GM12878 (cell line): ENCODE results near the gene KRI1. TPM values are rescaled to one million over a fixed set of nuclear protein-coding genes. Genes with fewer than 3 reads are reported as not detected.

ENCODE experiments used
- CBFB ChIP-seq: IDR thresholded peaks from 2 replicates; pipeline ENCODE4 v1.6.1; 2016; ENCODE audit warnings: antibody characterized with exemption, low read depth
- CBX3 ChIP-seq: fragments of 200-600 bp; sonication (generic); IDR thresholded peaks from 2 replicates; pipeline ENCODE4 v1.6.1; 2016; ENCODE audit warnings: low read depth, borderline replicate concordance
- CBX5 ChIP-seq: sonication (generic); IDR thresholded peaks from 2 replicates; pipeline ENCODE4 v1.6.1; 2016; ENCODE audit warnings: low read depth, moderate library complexity, mild to moderate bottlenecking, inconsistent platforms
- CHD2 ChIP-seq: IDR thresholded peaks from 2 replicates; pipeline ENCODE4 v1.6.1; 2011; ENCODE audit warnings: low read depth, low read length, improper control_type of control experiment, borderline replicate concordance
- CREB1 ChIP-seq: IDR thresholded peaks from 2 replicates; pipeline ENCODE4 v1.6.1; 2012; ENCODE audit warnings: low read depth, mild to moderate bottlenecking, inconsistent platforms
- CREM ChIP-seq: IDR thresholded peaks from 2 replicates; pipeline ENCODE4 v1.6.1; 2014; ENCODE audit warnings: antibody characterized with exemption, low read depth
- EED ChIP-seq: sonication (generic); IDR thresholded peaks from 2 replicates; pipeline ENCODE4 v1.6.1; 2016; ENCODE audit warnings: antibody characterized with exemption, low read depth
- HDGF ChIP-seq: fragments of 450-650 bp; IDR thresholded peaks from 2 replicates; pipeline ENCODE4 v1.6.1; 2016; ENCODE audit warnings: antibody characterized with exemption
- KLF5 ChIP-seq: fragments of 450-650 bp; IDR thresholded peaks from 2 replicates; pipeline ENCODE4 v1.6.1; 2014; ENCODE audit warnings: mild to moderate bottlenecking; ENCODE audit not compliant: partially characterized antibody
- MTA3 ChIP-seq: IDR thresholded peaks from 2 replicates; pipeline ENCODE4 v1.6.1; 2012; ENCODE audit warnings: low read length, inconsistent platforms, borderline replicate concordance
- NFYB ChIP-seq: IDR thresholded peaks from 2 replicates; pipeline ENCODE4 v1.6.1; 2011; ENCODE audit warnings: low read depth, mild to moderate bottlenecking, low read length, improper control_type of control experiment, moderate library complexity; ENCODE audit not compliant: insufficient read depth
- NR2C1 ChIP-seq: fragments of 450-650 bp; IDR thresholded peaks from 2 replicates; pipeline ENCODE4 v1.6.1; 2017; ENCODE audit warnings: antibody characterized with exemption, mild to moderate bottlenecking, moderate library complexity
- POU2F2 ChIP-seq: IDR thresholded peaks from 3 replicates; pipeline ENCODE4 v1.6.1; 2011; ENCODE audit warnings: low read depth, mild to moderate bottlenecking, low read length, borderline replicate concordance
- SIN3A ChIP-seq: IDR thresholded peaks from 2 replicates; pipeline ENCODE4 v1.6.1; 2012; ENCODE audit warnings: low read depth, low read length, improper control_type of control experiment
- SREBF2 ChIP-seq: IDR thresholded peaks from 2 replicates; pipeline ENCODE4 v1.6.1; 2012; ENCODE audit warnings: mild to moderate bottlenecking, low read length
- STAT1 ChIP-seq: fragments of 450-650 bp; conservative IDR thresholded peaks from 2 replicates; pipeline ENCODE4 v1.6.1; 2014; ENCODE audit warnings: antibody characterized with exemption, mild to moderate bottlenecking
- STAT3 ChIP-seq: IDR thresholded peaks from 2 replicates; pipeline ENCODE4 v1.6.1; 2011; ENCODE audit warnings: low read depth, low read length, improper control_type of control experiment
- TCF7 ChIP-seq: IDR thresholded peaks from 2 replicates; pipeline ENCODE4 v1.6.1; 2014; ENCODE audit warnings: antibody characterized with exemption, borderline replicate concordance
- polyA plus RNA-seq, 11 experiments: library from polyadenylated mRNA; depleted of rRNA in 4 of 11; unstranded in 6 of 11; stranded (reverse) in 5 of 11; fragments of >200 nt; fragmentation: Nextera tagmentation in 4 of 11; fragmentation: Illumina TruSeq in 1 of 11; extraction: Ambion mirVana in 4 of 11; extraction: Trizol in 1 of 11; gene quantifications; 1 replicate in 1 of 11; 2 replicates in 10 of 11; pipeline versions ENCODE4 v1.2.1 to v1.2.3, GENCODE V29; 2011 to 2016; ENCODE audit warnings: inconsistent platforms in 2 of 11, missing spikeins in 2 of 11, low read depth in 1 of 11
- total RNA-seq, 4 experiments: library from RNA; depleted of rRNA in 3 of 4; stranded (reverse); fragments of >200 nt in 3 of 4; fragmentation: Illumina TruSeq in 1 of 4; extraction: Trizol in 1 of 4; gene quantifications; 2 replicates each; pipeline versions ENCODE4 v1.2.1 to v1.2.3, GENCODE V29; 2013 to 2021
- TF ChIP-seq, protein P1 (sequence below): fragments of 450-650 bp; formaldehyde crosslinking; IDR thresholded peaks from 2 replicates; pipeline ENCODE4 v1.4.0; 2020; ENCODE audit warnings: mild to moderate bottlenecking, moderate library complexity
- TF ChIP-seq, protein P2 (sequence below), 3 experiments: IDR thresholded peaks in 2 of 3; conservative IDR thresholded peaks in 1 of 3; 2 replicates each; pipeline ENCODE4 v1.5.1; 2011; ENCODE audit warnings: low read depth in 3 of 3, low read length in 3 of 3, mild to moderate bottlenecking in 3 of 3, control low read depth in 2 of 3, moderate library complexity in 2 of 3, inconsistent platforms in 1 of 3, mixed read lengths in 1 of 3; ENCODE audit not compliant: control insufficient read depth in 2 of 3, insufficient read depth in 1 of 3; ENCODE audit errors: extremely low read depth in 1 of 3
- TF ChIP-seq, protein P3 (sequence below): fragments of 450-650 bp; conservative IDR thresholded peaks from 2 replicates; pipeline ENCODE4 v1.6.1; 2017; ENCODE audit warnings: mild to moderate bottlenecking, moderate library complexity
- TF ChIP-seq, protein P4 (sequence below): fragments of 450-650 bp; IDR thresholded peaks from 2 replicates; pipeline ENCODE4 v1.6.1; 2017; ENCODE audit warnings: low read depth, mild to moderate bottlenecking, moderate library complexity

KRI1 gene
- total and polyA plus RNA-seq, 10 of the 15 experiments (the other 5 are each of a cell fraction or from before 2014, with no cell fraction given): 0.98 to 42.5 (median 24.7) TPM

DNA sequence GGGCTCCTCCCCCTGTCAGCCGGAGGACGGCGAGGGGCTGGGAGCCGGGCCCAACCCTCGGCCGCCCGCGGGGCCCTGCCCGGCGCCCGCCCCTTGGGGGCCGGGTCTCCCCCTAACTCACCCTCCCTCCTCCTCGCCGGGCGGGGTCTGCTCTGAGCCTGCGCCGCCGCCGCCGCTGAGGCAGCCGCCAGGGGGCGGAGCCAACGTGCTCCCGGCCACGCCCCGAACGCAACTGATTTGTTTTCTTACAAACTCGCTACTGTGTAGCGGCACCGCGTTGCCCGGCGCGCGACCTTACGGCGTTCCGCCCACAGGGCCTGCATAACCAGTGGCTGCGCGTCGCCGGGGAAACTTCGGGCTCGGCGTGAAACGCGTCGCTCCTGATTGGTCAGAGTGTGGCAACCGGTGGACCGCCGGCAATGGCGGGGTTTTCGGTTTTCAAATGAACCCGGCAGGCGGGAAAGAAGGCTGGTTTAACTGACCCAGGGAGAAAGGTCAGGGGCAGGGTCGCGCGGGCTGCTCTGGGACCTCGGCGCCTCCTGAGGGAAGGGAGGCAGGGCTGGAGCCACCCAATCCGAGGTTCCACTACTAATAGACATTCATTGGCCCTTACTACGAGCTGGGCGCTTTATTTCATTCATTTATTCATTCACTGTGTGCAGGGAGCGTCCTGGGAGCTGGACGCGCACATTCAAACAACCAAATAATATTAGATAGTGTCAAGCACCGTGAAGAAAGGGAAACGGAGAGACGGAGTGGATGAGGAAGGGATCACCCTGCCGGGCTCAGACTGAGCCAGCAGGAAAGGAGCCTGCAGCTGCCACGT is 3.2 kb upstream of the KRI1 start, which contains the start of gene CDKN2D (continued):
- TF ChIP-seq CREM (peak; percentile 82), STAT3 (no peak), SIN3A (peak; percentile 99), CHD2 (peak; percentile 95), NFYB (peak; percentile 91), MTA3 (no peak), CBX3 (no peak), STAT1 (peak; percentile 70; the same call in 1 of the 2 replicates), CBFB (peak; percentile 68; the same call in 1 of the 2 replicates), CBX5 (no peak), CREB1 (peak; percentile 90), KLF5 (peak; percentile 55), SREBF2 (no peak), POU2F2 (peak; percentile 54; the same call in 2 of the 3 replicates), HDGF (peak; percentile 95), EED (no peak), NR2C1 (peak; percentile 93), TCF7 (no peak)
- TF ChIP-seq, protein P1, sequence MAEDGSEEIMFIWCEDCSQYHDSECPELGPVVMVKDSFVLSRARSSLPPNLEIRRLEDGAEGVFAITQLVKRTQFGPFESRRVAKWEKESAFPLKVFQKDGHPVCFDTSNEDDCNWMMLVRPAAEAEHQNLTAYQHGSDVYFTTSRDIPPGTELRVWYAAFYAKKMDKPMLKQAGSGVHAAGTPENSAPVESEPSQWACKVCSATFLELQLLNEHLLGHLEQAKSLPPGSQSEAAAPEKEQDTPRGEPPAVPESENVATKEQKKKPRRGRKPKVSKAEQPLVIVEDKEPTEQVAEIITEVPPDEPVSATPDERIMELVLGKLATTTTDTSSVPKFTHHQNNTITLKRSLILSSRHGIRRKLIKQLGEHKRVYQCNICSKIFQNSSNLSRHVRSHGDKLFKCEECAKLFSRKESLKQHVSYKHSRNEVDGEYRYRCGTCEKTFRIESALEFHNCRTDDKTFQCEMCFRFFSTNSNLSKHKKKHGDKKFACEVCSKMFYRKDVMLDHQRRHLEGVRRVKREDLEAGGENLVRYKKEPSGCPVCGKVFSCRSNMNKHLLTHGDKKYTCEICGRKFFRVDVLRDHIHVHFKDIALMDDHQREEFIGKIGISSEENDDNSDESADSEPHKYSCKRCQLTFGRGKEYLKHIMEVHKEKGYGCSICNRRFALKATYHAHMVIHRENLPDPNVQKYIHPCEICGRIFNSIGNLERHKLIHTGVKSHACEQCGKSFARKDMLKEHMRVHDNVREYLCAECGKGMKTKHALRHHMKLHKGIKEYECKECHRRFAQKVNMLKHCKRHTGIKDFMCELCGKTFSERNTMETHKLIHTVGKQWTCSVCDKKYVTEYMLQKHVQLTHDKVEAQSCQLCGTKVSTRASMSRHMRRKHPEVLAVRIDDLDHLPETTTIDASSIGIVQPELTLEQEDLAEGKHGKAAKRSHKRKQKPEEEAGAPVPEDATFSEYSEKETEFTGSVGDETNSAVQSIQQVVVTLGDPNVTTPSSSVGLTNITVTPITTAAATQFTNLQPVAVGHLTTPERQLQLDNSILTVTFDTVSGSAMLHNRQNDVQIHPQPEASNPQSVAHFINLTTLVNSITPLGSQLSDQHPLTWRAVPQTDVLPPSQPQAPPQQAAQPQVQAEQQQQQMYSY (CRISPR knock-in tag): no peak
- TF ChIP-seq, protein P2, sequence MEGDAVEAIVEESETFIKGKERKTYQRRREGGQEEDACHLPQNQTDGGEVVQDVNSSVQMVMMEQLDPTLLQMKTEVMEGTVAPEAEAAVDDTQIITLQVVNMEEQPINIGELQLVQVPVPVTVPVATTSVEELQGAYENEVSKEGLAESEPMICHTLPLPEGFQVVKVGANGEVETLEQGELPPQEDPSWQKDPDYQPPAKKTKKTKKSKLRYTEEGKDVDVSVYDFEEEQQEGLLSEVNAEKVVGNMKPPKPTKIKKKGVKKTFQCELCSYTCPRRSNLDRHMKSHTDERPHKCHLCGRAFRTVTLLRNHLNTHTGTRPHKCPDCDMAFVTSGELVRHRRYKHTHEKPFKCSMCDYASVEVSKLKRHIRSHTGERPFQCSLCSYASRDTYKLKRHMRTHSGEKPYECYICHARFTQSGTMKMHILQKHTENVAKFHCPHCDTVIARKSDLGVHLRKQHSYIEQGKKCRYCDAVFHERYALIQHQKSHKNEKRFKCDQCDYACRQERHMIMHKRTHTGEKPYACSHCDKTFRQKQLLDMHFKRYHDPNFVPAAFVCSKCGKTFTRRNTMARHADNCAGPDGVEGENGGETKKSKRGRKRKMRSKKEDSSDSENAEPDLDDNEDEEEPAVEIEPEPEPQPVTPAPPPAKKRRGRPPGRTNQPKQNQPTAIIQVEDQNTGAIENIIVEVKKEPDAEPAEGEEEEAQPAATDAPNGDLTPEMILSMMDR (IDR thresholded peaks at IDR 0.05 in 2 of 3, conservative IDR thresholded peaks at IDR 0.05 in 1 of 3; ENCODE audit: control insufficient read depth in 2 of 3, extremely low read depth in 1 of 3, insufficient read depth in 1 of 3, low read depth in 3 of 3, low read length in 3 of 3): no peak
- TF ChIP-seq, protein P3, sequence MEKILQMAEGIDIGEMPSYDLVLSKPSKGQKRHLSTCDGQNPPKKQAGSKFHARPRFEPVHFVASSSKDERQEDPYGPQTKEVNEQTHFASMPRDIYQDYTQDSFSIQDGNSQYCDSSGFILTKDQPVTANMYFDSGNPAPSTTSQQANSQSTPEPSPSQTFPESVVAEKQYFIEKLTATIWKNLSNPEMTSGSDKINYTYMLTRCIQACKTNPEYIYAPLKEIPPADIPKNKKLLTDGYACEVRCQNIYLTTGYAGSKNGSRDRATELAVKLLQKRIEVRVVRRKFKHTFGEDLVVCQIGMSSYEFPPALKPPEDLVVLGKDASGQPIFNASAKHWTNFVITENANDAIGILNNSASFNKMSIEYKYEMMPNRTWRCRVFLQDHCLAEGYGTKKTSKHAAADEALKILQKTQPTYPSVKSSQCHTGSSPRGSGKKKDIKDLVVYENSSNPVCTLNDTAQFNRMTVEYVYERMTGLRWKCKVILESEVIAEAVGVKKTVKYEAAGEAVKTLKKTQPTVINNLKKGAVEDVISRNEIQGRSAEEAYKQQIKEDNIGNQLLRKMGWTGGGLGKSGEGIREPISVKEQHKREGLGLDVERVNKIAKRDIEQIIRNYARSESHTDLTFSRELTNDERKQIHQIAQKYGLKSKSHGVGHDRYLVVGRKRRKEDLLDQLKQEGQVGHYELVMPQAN: peak; percentile 100
- TF ChIP-seq, protein P4, sequence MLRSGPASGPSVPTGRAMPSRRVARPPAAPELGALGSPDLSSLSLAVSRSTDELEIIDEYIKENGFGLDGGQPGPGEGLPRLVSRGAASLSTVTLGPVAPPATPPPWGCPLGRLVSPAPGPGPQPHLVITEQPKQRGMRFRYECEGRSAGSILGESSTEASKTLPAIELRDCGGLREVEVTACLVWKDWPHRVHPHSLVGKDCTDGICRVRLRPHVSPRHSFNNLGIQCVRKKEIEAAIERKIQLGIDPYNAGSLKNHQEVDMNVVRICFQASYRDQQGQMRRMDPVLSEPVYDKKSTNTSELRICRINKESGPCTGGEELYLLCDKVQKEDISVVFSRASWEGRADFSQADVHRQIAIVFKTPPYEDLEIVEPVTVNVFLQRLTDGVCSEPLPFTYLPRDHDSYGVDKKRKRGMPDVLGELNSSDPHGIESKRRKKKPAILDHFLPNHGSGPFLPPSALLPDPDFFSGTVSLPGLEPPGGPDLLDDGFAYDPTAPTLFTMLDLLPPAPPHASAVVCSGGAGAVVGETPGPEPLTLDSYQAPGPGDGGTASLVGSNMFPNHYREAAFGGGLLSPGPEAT: peak; percentile 39; the same call in 1 of the 2 replicates
